Measurements from ENCODE around the gene EME2. TPM values are rescaled to one million over a fixed set of nuclear protein-coding genes. Genes with fewer than 3 reads are reported as not detected.
"Not testable (repeated sequence)": the region's sequence is repeated elsewhere in the genome, so short reads cannot be mapped to it uniquely, and the experiment has no call there.

Gene EME2
- total RNA-seq, 1 experiment from 2014 or later: 3.5 TPM

- in situ Hi-C loops (cut with HindIII; ENCODE audit: low pct_unique_long_range_greater_than_20kb, low sequenced_read_pairs): no loop called here
- no peak for DNase-seq (ENCODE audit: low read depth)
These were observed 22.5 kb downstream of the EME2 start for GRCh38 chr16:1794908-1795666.

- DNase-seq (ENCODE audit: low read depth); in situ Hi-C loops (cut with HindIII; ENCODE audit: low pct_unique_long_range_greater_than_20kb, low sequenced_read_pairs): not testable (repeated sequence)
These were observed 26.7 kb downstream of the EME2 start for GRCh38 chr16:1799263-1799662.

GRCh38 chr16:1800701-1801100, 28.1 kb downstream of the EME2 start:
- no peak for DNase-seq (ENCODE audit: low read depth)
- in situ Hi-C loops (cut with HindIII; ENCODE audit: low pct_unique_long_range_greater_than_20kb, low sequenced_read_pairs): no loop called here

- in situ Hi-C loops (cut with HindIII; ENCODE audit: low pct_unique_long_range_greater_than_20kb, low sequenced_read_pairs): no loop called here
- no peak for DNase-seq (ENCODE audit: low read depth)
These were observed 35.0 kb downstream of the EME2 start for GRCh38 chr16:1807626-1808025.

- no peak for DNase-seq (ENCODE audit: low read depth)
- in situ Hi-C loops (cut with HindIII; ENCODE audit: low pct_unique_long_range_greater_than_20kb, low sequenced_read_pairs): no loop called here
These were observed 36.1 kb downstream of the EME2 start for GRCh38 chr16:1808691-1809090.

GRCh38 chr16:1809281-1809801, 36.7 kb downstream of the EME2 start:
- in situ Hi-C loops (cut with HindIII; ENCODE audit: low pct_unique_long_range_greater_than_20kb, low sequenced_read_pairs): no loop called here
- DNase-seq (ENCODE audit: low read depth): no peak

- no peak for DNase-seq (ENCODE audit: low read depth)
- in situ Hi-C loops (cut with HindIII; ENCODE audit: low pct_unique_long_range_greater_than_20kb, low sequenced_read_pairs): no loop called here
These were observed 37.5 kb downstream of the EME2 start for GRCh38 chr16:1810106-1810505.

- no peak for DNase-seq (ENCODE audit: low read depth)
- in situ Hi-C loops (cut with HindIII; ENCODE audit: low pct_unique_long_range_greater_than_20kb, low sequenced_read_pairs): no loop called here
These were observed 37.9 kb downstream of the EME2 start for GRCh38 chr16:1810536-1810935.

GRCh38 chr16:1812732-1813163, 40.1 kb downstream of the EME2 start:
- DNase-seq (ENCODE audit: low read depth): no peak
- in situ Hi-C loops (cut with HindIII; ENCODE audit: low pct_unique_long_range_greater_than_20kb, low sequenced_read_pairs): no loop called here

- in situ Hi-C loops (cut with HindIII; ENCODE audit: low pct_unique_long_range_greater_than_20kb, low sequenced_read_pairs): no loop called here
- no peak for DNase-seq (ENCODE audit: low read depth)
These were observed 42.9 kb downstream of the EME2 start for GRCh38 chr16:1815461-1815860.

- no peak for DNase-seq (ENCODE audit: low read depth)
- in situ Hi-C loops (cut with HindIII; ENCODE audit: low pct_unique_long_range_greater_than_20kb, low sequenced_read_pairs): no loop called here
These were observed 44.0 kb downstream of the EME2 start for GRCh38 chr16:1816396-1817275.

- DNase-seq (ENCODE audit: low read depth): no peak
- in situ Hi-C loops (cut with HindIII; ENCODE audit: low pct_unique_long_range_greater_than_20kb, low sequenced_read_pairs): no loop called here
These were observed 44.6 kb downstream of the EME2 start for GRCh38 chr16:1817276-1817589.

GRCh38 chr16:1817716-1818115, 45.1 kb downstream of the EME2 start:
- in situ Hi-C loops (cut with HindIII; ENCODE audit: low pct_unique_long_range_greater_than_20kb, low sequenced_read_pairs): no loop called here
- DNase-seq (ENCODE audit: low read depth): no peak

GRCh38 chr16:1818204-1818872, 45.7 kb downstream of the EME2 start:
- in situ Hi-C loops (cut with HindIII; ENCODE audit: low pct_unique_long_range_greater_than_20kb, low sequenced_read_pairs): no loop called here
- no peak for DNase-seq (ENCODE audit: low read depth)

GRCh38 chr16:1818873-1819525, 46.4 kb downstream of the EME2 start:
- DNase-seq (ENCODE audit: low read depth): no peak
- in situ Hi-C loops (cut with HindIII; ENCODE audit: low pct_unique_long_range_greater_than_20kb, low sequenced_read_pairs): no loop called here

- in situ Hi-C loops (cut with HindIII; ENCODE audit: low pct_unique_long_range_greater_than_20kb, low sequenced_read_pairs): no loop called here
- DNase-seq (ENCODE audit: low read depth): no peak
These were observed 47.0 kb downstream of the EME2 start for GRCh38 chr16:1819611-1820010.

- DNase-seq (ENCODE audit: low read depth): no peak
- in situ Hi-C loops (cut with HindIII; ENCODE audit: low pct_unique_long_range_greater_than_20kb, low sequenced_read_pairs): no loop called here
These were observed 47.7 kb downstream of the EME2 start for GRCh38 chr16:1820096-1820945.

GRCh38 chr16:1820946-1821290, 48.3 kb downstream of the EME2 start:
- in situ Hi-C loops (cut with HindIII; ENCODE audit: low pct_unique_long_range_greater_than_20kb, low sequenced_read_pairs): no loop called here
- DNase-seq (ENCODE audit: low read depth): no peak
